Mesenchymal stem cell (in vitro differentiated cells and primary cell): ENCODE results near the gene ULK4.
"Not testable (repeated sequence)": the region's sequence is repeated elsewhere in the genome, so short reads cannot be mapped to it uniquely, and the experiment has no call there.

Experiments used
- DNase-seq: peaks from one replicate; pipeline ENCODE4 v3.0.0-alpha.2; 2013
- H2AFZ ChIP-seq: one replicate; pipeline ENCODE4 v1.6.1; 2013; ENCODE audit warnings: low read depth, mild to moderate bottlenecking, control low read depth, inconsistent platforms, low read length, moderate library complexity
- H2AK5ac ChIP-seq: 2 replicates; pipeline ENCODE4 v1.6.1; 2013; ENCODE audit warnings: low read length, moderate library complexity, mild to moderate bottlenecking, inconsistent platforms; ENCODE audit not compliant: severe bottlenecking
- H2BK120ac ChIP-seq: one replicate; pipeline ENCODE4 v1.6.1; 2013; ENCODE audit warnings: low read depth, mild to moderate bottlenecking, inconsistent platforms, low read length, moderate library complexity
- H2BK12ac ChIP-seq, 2 experiments: one replicate each; pipeline ENCODE4 v1.6.1; 2013; ENCODE audit warnings: inconsistent platforms in 2 of 2, low read length in 2 of 2, mild to moderate bottlenecking in 2 of 2, moderate library complexity in 2 of 2, control low read depth in 1 of 2
- H2BK15ac ChIP-seq: one replicate; pipeline ENCODE4 v1.6.1; 2013; ENCODE audit warnings: mild to moderate bottlenecking, low read depth, inconsistent platforms; ENCODE audit not compliant: poor library complexity, severe bottlenecking
- H2BK5ac ChIP-seq: 2 replicates; pipeline ENCODE4 v1.6.1; 2013; ENCODE audit warnings: low read depth, mild to moderate bottlenecking, low read length, control low read depth, inconsistent platforms; ENCODE audit not compliant: poor library complexity, severe bottlenecking
- H3K14ac ChIP-seq, 2 experiments: one replicate each; pipeline ENCODE4 v1.6.1; 2013; ENCODE audit warnings: inconsistent platforms in 2 of 2, low read length in 2 of 2, control low read depth in 1 of 2, mild to moderate bottlenecking in 1 of 2, moderate library complexity in 1 of 2
- H3K18ac ChIP-seq, 2 experiments: one replicate each; pipeline ENCODE4 v1.6.1; 2013; ENCODE audit warnings: inconsistent platforms in 2 of 2, low read length in 2 of 2, control low read depth in 1 of 2, low read depth in 1 of 2, mild to moderate bottlenecking in 1 of 2
- H3K23ac ChIP-seq, 2 experiments: one replicate each; pipeline ENCODE4 v1.6.1; 2013; ENCODE audit warnings: inconsistent platforms in 2 of 2, low read length in 2 of 2, mild to moderate bottlenecking in 2 of 2, moderate library complexity in 2 of 2, control low read depth in 1 of 2
- H3K27ac ChIP-seq: 2 replicates; pipeline ENCODE4 v1.5.1; 2013; ENCODE audit warnings: mild to moderate bottlenecking, moderate library complexity, low read length, control low read depth, inconsistent platforms; ENCODE audit not compliant: poor library complexity, severe bottlenecking
- H3K27me3 ChIP-seq, 2 experiments: 2 replicates each; pipeline versions ENCODE4 v1.6.1 to v1.7.0; 2013; ENCODE audit warnings: low read length in 2 of 2, mild to moderate bottlenecking in 2 of 2, moderate library complexity in 2 of 2, control low read depth in 1 of 2, inconsistent platforms in 1 of 2; ENCODE audit not compliant: control insufficient read depth in 1 of 2, insufficient read depth in 1 of 2
- H3K36me3 ChIP-seq, 2 experiments: 2 replicates each; pipeline versions ENCODE4 v1.6.1 to v1.7.0; 2013; ENCODE audit warnings: low read length in 2 of 2, control low read depth in 1 of 2, inconsistent platforms in 1 of 2, low read depth in 1 of 2, mild to moderate bottlenecking in 1 of 2; ENCODE audit not compliant: insufficient read depth in 2 of 2, control insufficient read depth in 1 of 2
- H3K4ac ChIP-seq, 2 experiments: one replicate each; pipeline ENCODE4 v1.6.1; 2013; ENCODE audit warnings: inconsistent platforms in 2 of 2, low read length in 2 of 2, mild to moderate bottlenecking in 2 of 2, moderate library complexity in 2 of 2, control low read depth in 1 of 2, low read depth in 1 of 2
- H3K4me1 ChIP-seq: 2 replicates; pipeline ENCODE4 v1.6.1; 2013; ENCODE audit warnings: low read depth, low read length, control low read depth; ENCODE audit not compliant: control insufficient read depth, insufficient read depth
- H3K4me2 ChIP-seq: 2 replicates; pipeline ENCODE4 v1.6.1; 2013; ENCODE audit warnings: low read length, mild to moderate bottlenecking, inconsistent platforms; ENCODE audit not compliant: poor library complexity, severe bottlenecking
- H3K4me3 ChIP-seq, 2 experiments: 2 replicates each; pipeline versions ENCODE4 v1.5.1 to v1.7.0; 2013; ENCODE audit warnings: low read length in 2 of 2, mild to moderate bottlenecking in 2 of 2, control low read depth in 1 of 2, low read depth in 1 of 2; ENCODE audit not compliant: insufficient read depth in 1 of 2
- H3K79me1 ChIP-seq: replicated peaks from 2 replicates; pipeline ENCODE4 v1.6.1; 2013; ENCODE audit warnings: mild to moderate bottlenecking, control low read depth, low read length, inconsistent platforms; ENCODE audit not compliant: poor library complexity, severe bottlenecking
- H3K9ac ChIP-seq: 2 replicates; pipeline ENCODE4 v1.7.0; 2013; ENCODE audit warnings: mild to moderate bottlenecking, low read length, moderate library complexity
- H3K9me3 ChIP-seq: 2 replicates; pipeline ENCODE4 v1.7.0; 2013; ENCODE audit warnings: mild to moderate bottlenecking, low read length; ENCODE audit not compliant: control insufficient read depth
- H4K8ac ChIP-seq: one replicate; pipeline ENCODE4 v1.6.1; 2013; ENCODE audit warnings: inconsistent platforms, mild to moderate bottlenecking, low read length, moderate library complexity
- H4K91ac ChIP-seq: one replicate; pipeline ENCODE4 v1.6.1; 2013; ENCODE audit warnings: mild to moderate bottlenecking, low read length, inconsistent platforms
- WGBS: methylation state at CpG from one replicate; pipeline ENCODE4 v1.1.7; 2013; ENCODE audit warnings: mixed read lengths; 5-methylcytosine and 5-hydroxymethylcytosine counted together

ULK4 gene

DNA sequence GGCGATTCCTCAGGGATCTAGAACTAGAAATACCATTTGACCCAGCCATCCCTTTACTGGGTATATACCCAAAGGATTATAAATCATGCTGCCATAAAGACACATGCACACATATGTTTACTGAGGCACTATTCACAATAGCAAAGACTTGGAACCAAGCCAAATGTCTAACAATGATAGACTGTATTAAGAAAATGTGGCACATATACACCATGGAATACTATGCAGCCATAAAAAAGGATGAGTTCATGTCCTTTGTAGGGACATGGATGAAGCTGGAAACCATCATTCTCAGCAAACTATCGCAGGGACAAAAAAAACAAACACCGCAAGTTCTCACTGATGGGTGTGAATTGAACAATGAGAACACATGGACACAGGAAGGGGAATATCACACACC is 515.6 kb downstream of the ULK4 start:
- not testable (repeated sequence) for DNase-seq, H3K9me3 ChIP-seq, H2AFZ ChIP-seq, H3K9ac ChIP-seq, H3K27me3 ChIP-seq, H3K4me3 ChIP-seq, H3K79me1 ChIP-seq, H3K18ac ChIP-seq, H3K14ac ChIP-seq, H4K8ac ChIP-seq, H2BK120ac ChIP-seq, H2BK5ac ChIP-seq, H3K4me1 ChIP-seq, H3K23ac ChIP-seq, H2BK12ac ChIP-seq, H3K27ac ChIP-seq, H2AK5ac ChIP-seq, H2BK15ac ChIP-seq, H4K91ac ChIP-seq, H3K36me3 ChIP-seq, H3K4me2 ChIP-seq, H3K4ac ChIP-seq
- WGBS: 97% methylated on average over 2 of the region's 3 CpGs

DNA sequence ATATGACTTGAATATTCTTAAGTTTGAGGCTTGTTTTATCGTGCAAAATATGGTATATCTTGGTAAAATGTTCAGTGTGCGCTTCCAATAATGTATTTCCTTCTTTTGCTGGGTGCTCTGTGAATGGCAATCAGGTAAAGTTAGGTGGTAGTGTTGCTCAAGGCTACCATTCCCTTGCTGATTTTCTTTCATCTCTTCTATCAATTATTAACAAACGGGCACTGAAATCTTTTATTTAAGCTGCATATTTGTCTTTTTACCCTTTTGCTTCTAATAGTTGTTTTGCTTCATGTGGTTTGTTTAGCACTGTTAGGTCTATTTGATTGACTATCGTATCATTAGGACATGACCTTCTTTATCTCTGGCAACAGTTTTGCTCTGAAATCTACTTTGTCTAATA is 520.3 kb downstream of the ULK4 start:
- H3K27me3 ChIP-seq: no peaks in the 10 kb centered on the region
- H2BK12ac ChIP-seq: no peak overlapping the region
- no peak overlapping the region for H4K8ac ChIP-seq
- H3K4me3 ChIP-seq: no peak overlapping the region
- no peaks in the 10 kb centered on the region for H3K4me1 ChIP-seq
- H3K4ac ChIP-seq: no peak overlapping the region
- H2BK5ac ChIP-seq: no peak overlapping the region
- no peak overlapping the region for H3K4me2 ChIP-seq
- no peak overlapping the region for H4K91ac ChIP-seq
- no peaks in the 10 kb centered on the region for H3K36me3 ChIP-seq
- no peak overlapping the region for H3K23ac ChIP-seq
- H2AFZ ChIP-seq: no peak overlapping the region
- DNase-seq: no peak
- no peaks in the 10 kb centered on the region for H3K79me1 ChIP-seq
- H3K18ac ChIP-seq: no peak overlapping the region
- no peak overlapping the region for H3K27ac ChIP-seq
- 75% methylated on average over 2 of the region's 4 CpGs for WGBS
- no peak overlapping the region for H3K9ac ChIP-seq
- no peaks in the 10 kb centered on the region for H3K9me3 ChIP-seq
- H3K14ac ChIP-seq: no peak overlapping the region
- H2BK120ac ChIP-seq: no peak overlapping the region
- H2AK5ac ChIP-seq: no peak overlapping the region
- H2BK15ac ChIP-seq: no peak overlapping the region

GRCh38 chr3:41441139-41441538 is 520.8 kb downstream of the ULK4 start:
- Histone ChIP-seq H3K27me3 (no peaks in the 10 kb centered on the region), H3K4me1 (no peaks in the 10 kb centered on the region), H3K14ac (no peak overlapping the region), H2BK5ac (no peak overlapping the region), H3K9ac (no peak overlapping the region), H3K4me3 (no peak overlapping the region), H2BK12ac (no peak overlapping the region), H3K18ac (no peak overlapping the region), H3K23ac (no peak overlapping the region), H3K4ac (no peak overlapping the region), H4K91ac (no peak overlapping the region), H3K4me2 (no peak overlapping the region), H3K79me1 (no peaks in the 10 kb centered on the region), H2BK120ac (no peak overlapping the region), H3K27ac (no peak overlapping the region), H2AFZ (no peak overlapping the region), H3K9me3 (no peaks in the 10 kb centered on the region), H3K36me3 (no peaks in the 10 kb centered on the region), H4K8ac (no peak overlapping the region), H2BK15ac (no peak overlapping the region), H2AK5ac (no peak overlapping the region)
- WGBS: no CpG with 5 or more reads among the region's 2 CpGs
- DNase-seq: no peak

DNA sequence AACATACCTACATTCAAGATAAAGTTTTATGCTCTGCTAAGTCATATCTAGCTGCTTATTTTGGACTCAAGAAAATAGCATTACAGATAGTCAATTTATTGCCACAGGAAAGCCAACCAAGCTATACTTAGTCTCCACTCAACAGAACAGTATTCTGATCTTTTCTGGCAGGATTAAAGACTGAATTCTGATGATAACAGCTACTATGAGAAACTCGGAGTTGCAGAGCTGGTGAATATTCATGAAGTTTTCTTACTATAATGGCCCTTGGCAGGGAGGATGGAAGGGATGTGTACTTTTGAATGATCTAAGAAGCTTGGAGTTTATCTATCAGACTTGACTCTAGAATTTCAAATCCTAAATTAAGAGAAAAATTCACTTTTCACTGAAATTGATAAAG is 524.9 kb downstream of the ULK4 start:
- H2BK12ac ChIP-seq: no peak overlapping the region
- H3K14ac ChIP-seq: no peak overlapping the region
- no peak overlapping the region for H3K4me3 ChIP-seq
- H2AFZ ChIP-seq: no peak overlapping the region
- H3K4me2 ChIP-seq: no peak overlapping the region
- 90% methylated on average over 1 of the region's 1 CpG for WGBS
- no peak overlapping the region for H4K91ac ChIP-seq
- no peak overlapping the region for H2BK120ac ChIP-seq
- no peaks in the 10 kb centered on the region for H3K79me1 ChIP-seq
- no peak overlapping the region for H2BK5ac ChIP-seq
- no peaks in the 10 kb centered on the region for H3K9me3 ChIP-seq
- no peak overlapping the region for H3K23ac ChIP-seq
- no peaks in the 10 kb centered on the region for H3K36me3 ChIP-seq
- no peak overlapping the region for H3K27ac ChIP-seq
- H3K9ac ChIP-seq: no peak overlapping the region
- H3K4me1 ChIP-seq: no peaks in the 10 kb centered on the region
- no peak overlapping the region for H3K18ac ChIP-seq
- no peak for DNase-seq
- H2BK15ac ChIP-seq: no peak overlapping the region
- no peak overlapping the region for H3K4ac ChIP-seq
- no peaks in the 10 kb centered on the region for H3K27me3 ChIP-seq
- no peak overlapping the region for H4K8ac ChIP-seq
- H2AK5ac ChIP-seq: no peak overlapping the region
